HG02943 (cell line): ENCODE results near the gene CEP104.
"Not testable (repeated sequence)": the region's sequence is repeated elsewhere in the genome, so short reads cannot be mapped to it uniquely, and the experiment has no call there.

ENCODE experiments used
- ATAC-seq: cut with Tn5 transposase; IDR thresholded peaks from one replicate; pipeline ENCODE4 v1.9.1; 2021; ENCODE audit warnings: mild to moderate bottlenecking, low read depth, moderate library complexity; ENCODE audit not compliant: unreplicated experiment

CEP104 gene

DNA sequence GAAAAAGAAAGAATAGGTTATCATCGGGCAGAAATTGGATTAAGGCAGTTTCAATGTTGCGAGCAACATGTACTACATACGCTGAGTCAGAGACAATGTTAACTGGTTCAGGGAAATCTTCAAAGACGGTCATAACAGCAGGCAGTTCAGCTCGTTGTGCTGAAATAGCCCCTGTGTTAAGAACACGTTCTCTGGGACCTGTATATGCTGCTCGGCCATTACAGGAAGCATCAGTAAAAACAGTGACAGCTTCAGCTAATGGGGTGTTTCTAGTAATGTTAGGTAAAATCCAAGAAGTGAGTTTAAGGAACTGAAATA is 52.4 kb downstream of the CEP104 start:
- ATAC-seq = not testable (repeated sequence)

DNA sequence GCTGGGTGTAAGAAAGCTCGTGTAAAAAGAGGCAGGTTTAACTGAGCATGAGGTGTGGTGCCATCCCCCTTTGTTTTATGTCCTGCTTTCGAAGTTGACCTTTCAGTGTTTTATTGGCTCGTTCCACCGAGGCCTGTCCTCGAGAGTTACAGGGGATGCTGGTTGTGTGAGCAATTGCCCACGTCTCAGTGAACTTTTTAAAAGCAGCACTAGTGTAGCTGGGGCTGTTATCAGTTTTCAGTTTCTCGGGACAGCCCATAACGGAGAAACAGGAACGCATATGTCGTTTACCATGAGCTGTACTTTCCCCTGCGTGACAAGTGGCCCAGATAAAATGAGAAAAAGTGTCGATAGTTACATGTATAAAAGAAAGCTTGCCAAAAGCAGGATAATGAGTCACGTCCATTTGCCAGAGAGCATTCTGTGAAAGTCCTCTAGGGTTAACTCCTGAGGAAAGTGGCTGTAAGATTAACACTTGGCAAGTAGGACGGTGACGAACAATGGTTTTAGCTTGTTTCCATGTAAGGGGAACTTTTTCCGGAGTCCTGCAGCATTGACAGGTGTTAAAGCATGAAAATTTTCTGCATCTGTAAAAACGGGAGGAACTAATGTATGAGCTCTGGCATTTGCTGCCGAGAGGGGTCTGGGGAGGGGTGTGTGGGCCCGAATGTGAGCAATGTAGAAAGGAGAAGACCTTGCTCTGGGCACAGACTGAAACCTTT is 52.9 kb downstream of the CEP104 start:
- ATAC-seq = no peak

DNA sequence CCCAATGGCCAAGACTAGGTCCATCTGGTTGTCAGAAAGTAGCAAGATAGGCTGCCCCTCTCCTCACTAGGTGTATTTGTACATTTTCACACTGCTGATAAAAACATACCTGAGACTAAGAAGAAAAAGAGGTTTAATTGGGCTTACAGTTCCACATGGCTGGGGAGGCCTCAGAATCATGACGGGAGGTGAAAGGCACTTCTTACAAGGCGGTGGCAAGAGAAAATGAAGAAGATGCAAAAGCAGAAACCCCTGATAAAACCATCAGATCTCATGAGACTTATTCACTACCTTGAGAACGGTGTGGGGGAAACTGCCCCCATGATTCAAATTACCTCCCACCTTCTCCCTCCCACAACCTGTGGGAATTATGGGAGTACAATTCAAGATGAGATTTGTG is 56.2 kb downstream of the CEP104 start:
- ATAC-seq = not testable (repeated sequence)

DNA sequence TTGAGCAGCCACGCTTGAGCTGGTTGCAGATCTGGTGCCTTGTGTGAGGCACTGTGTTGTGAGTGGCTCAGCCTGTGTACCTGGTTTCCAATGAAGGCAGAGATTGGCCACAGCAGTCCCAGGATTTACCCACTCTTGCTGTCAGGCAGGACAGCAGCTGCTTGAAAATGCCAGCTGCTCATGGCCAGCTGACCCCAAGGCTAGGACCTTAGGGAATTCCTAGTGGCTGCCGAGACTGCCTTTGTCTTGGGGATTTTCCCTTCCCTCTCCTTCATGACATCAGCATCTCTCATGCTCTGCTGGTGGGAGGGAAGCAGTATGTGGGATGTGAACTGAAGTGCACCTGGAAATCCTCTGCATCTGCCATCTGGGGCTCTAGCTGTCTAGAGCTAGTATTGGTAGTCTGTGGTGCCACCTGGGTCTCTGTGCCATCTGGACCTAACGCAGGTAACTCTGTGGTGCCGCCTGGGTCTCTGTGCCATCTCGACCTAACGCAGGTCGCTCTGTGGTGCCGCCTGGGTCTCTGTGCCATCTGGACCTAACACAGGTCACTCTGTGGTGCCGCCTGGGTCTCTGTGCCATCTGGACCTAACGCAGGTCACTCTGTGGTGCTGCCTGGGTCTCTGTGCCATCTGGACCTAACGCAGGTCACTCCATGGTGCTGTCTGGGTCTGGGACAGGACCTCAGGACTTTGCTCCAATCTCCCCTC is 56.9 kb downstream of the CEP104 start:
- ATAC-seq = no peak

DNA sequence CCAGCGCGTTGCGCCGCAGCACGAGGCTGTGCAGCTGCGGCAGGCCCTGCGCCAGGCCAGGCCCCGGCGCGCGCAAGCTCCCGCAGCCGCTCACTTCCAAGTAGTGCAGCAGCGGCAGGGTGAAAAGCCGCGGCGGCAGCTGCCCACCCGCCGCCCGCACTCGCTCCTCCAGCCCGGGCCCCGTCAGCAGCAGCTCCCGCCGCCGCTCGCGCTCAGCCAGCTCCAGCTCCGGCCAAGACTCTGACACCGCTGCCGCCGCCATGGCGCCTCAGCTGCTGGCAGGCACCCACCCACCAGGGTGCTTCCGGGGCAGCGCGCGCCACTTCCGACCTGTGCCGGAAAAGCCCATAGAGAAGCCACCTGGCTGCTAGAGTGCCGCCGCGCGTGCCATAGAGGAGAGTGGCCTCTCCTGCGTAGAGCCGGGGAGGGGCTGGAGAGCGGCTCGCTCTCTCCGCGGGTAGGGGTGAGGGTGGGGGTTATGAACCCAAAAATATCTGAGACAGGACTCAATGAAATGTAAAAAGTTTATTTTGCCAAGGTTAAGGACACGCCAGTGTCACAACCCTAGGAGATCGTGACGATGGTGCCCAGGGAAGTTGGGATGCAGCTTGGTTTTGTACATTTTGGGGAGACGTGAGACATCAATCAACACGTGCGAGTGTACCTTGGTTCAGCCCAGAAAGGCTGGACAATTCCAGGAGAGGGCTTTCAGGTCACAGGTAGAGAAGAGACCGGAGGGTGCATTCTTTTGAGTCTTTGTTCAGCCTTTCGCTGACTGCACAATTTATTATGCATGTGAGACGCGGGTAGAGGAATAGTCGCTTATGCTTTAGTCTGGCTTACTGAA is 60.6 kb downstream of the CEP104 start, which contains the start of gene LRRC47:
TSS of gene LRRC47 (minus strand) at position 284 of the 847 bp plus-strand sequence. CDS start at position 262, 22 bp downstream.
- ATAC-seq = peak; percentile 96

DNA sequence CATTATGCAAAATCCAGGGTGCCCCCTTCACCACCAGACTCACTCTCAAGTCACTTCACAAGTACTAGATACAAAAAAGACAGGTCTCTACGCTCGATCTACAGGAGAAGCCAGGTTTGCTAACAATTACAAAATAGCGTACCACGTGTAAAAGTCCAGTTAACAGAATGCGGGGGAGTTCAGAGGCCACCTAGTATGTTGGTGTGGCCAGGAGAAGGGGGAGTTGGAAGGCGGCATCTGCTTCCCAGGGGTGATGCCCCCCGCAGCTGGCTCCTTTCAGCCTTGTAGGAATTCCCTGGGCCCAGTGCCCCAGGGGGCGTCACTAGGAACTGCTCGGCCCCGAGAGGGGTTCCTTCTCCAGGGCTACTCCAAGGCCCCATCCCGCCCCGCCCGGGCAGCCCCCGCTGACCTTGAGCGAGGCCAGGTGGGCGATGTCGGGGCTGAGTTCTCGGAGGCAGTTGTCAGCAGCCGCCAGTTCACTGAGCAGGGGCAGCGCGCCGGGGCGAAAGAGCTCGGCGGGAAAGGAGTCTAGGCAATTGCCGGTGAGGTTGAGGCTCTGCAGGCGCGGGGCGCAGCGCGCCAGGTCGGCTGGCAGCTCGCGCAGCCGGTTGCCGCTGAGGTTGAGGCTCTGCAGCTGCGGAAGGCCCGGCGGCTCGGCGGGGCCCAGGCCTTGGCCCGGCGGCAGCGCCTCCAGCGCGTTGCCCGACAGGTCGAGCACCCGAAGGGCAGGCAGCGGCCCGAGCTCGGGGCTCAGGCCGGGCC is 61.4 kb downstream of the CEP104 start:
- ATAC-seq = peak; percentile 18

DNA sequence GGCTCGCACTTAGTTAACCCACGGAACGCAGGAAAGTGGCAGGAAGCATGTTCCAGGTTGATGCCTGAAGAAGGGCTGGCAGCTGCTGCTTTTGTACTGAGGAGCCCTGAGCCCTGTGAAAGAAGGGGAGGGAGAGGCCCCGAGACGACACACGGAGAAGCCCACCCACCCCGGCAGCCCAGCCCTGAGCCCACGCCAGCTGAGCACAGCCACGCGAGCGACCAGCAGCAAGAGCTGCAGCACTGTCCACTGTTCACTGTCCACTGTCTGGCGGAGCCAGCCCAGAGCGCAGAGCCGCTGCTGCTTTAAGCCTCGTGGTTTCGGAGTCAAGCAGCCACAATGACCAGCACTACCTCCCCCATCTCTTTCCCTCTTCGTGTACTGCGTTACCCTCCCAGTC is 66.1 kb downstream of the CEP104 start:
- ATAC-seq = no peak

DNA sequence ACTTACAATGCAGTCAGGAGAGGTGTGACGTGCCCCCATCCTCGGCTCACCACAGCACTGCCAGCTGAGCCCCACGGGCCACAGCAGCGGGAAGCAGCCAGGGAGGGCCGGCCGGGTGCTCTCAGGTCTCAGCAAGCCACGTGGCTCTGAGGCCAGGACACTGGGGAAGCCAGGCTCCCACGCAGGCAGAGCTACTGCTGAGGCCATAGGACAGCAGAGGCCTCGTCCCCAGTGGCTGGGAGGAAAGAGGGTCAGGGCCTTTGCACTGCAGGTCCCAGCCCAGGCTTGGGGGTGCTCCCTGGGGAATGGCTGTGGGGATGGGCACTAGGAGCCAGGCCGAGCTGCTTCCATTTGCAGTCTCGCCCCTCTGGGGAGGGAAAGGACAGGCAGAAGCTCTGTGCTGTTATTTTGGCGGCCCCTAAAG is 66.5 kb downstream of the CEP104 start:
- ATAC-seq = no peak

DNA sequence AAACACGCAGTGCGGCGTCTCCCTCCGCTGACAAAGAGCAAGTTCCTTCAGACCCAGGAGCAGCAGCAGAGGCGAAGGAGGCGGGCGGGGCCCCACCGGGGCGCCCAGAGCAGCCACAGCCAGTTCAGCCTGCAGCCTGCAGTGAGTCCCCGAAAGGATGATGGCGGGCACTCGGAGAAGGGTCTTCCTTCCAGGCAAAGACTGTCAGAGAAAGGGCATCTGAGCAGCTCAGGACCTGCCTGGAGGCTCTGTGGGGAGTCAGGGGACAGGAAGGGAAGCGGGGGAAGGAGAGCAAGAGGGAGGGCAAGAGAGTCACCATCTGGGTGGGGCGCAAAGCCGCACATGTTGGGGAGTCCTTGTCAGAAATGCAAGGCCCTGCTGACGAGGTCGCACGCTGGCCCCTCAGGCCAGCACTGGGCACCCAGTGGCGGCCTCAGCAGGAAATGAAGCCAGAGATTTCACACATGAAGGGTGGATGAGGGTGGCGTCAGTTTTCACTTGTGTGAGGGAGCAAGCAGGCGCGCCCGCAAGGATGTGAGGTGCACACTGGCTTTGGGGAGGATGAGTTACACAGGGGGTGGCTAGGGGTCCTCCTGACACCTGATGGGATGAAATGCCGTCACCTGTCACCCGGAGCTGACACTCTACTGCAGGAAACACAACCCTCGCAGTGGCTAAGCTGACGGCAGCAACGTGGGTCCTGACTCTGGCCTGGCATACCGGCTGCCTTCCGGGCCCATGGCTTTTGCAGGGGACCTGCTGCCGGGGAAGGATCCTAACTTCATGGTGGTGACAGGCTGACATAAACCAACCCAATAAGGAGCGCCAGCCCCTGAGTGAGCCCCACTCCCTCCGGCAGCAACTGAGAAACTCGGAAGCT is 67.3 kb downstream of the CEP104 start:
- ATAC-seq = no peak

DNA sequence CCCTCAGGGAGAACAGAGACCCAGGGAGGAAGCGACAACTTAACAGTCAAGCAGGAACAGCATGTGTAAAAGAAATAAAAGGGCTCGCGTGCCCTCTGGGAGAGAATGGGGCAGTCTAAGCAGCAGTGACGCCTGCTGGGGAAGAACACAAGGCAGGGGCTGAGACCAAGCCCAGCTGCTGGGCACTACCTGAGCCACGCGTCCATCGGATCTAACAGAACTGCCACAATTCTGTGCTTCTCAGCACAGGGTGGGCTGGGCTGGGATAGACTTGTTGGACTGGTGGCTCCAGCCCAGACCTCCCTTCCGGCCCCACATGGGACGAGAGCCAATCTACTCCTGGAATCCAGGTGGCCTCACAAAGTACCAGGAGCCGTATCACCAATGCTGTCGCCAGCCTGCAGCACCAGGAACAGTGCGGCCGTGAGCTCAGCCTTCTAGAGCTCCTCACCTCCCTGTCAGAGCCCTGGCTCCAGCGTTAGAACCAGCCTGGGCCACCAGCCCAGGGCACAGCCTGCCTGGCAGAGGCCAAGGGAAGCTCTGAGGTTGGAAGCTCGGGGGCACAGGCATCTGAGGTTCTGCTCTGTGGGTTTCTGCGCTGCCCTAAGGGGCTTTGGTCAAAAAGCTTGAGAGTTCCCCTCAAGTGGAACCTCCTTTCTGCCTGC is 68.1 kb downstream of the CEP104 start:
- ATAC-seq = no peak

DNA sequence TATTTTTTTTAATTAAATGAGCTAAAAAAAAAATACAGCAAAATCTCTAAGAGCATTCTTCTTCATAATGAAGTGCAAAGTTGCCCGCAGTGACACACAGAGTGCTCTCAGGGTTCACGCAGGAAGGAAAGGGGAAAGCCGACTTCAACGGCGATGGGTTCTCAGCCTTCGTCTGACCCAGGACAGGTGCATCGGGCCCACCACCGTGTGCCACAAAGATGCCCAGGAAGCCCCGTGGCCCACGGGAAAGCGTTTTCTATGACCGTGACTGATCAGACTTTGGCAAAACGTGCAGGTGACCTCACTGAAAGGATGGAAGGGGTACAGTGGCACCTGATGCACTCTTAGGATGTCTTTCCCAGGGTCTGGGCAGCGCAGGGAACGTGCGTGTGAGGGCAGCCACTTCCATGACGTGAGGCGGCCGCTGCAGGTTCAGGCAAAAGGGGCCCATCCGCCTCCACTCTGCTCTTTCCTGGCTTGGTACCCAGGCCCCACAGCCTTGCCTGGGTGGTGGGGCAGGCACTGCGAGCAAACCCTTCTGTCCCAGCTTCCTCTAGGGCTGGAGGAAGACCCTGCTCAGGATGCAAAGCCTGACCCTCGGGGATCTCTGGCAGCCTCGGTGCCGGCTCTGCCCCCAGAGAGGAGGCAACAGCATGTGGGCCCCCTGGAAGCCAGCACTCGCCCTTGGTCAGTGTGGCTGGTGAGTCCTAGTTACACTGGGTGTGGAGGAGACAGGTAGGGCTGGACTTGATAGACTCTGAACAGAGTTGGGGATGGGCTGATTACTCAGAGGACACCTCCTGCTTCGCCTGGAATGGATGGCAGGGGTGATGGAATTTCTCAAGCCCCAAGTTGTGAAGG is 69.0 kb downstream of the CEP104 start:
- ATAC-seq = no peak

DNA sequence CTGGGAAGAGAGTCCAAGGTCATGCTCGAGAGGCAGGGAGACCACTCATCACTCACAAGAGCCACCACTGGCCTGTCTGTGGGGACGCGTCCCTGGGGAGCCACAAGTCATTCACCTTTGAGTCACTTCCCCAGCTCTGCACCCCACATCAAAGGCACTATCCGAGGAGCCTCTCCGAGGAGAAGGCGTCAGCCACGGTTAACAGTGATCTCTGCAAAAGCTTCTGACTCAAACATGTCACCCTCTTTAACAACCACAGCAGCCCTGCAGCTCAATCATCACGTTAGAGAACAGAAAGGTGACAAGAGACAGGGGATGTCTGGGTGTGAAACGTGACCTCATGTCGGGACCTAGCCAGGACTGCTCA is 69.7 kb downstream of the CEP104 start:
- ATAC-seq = no peak

DNA sequence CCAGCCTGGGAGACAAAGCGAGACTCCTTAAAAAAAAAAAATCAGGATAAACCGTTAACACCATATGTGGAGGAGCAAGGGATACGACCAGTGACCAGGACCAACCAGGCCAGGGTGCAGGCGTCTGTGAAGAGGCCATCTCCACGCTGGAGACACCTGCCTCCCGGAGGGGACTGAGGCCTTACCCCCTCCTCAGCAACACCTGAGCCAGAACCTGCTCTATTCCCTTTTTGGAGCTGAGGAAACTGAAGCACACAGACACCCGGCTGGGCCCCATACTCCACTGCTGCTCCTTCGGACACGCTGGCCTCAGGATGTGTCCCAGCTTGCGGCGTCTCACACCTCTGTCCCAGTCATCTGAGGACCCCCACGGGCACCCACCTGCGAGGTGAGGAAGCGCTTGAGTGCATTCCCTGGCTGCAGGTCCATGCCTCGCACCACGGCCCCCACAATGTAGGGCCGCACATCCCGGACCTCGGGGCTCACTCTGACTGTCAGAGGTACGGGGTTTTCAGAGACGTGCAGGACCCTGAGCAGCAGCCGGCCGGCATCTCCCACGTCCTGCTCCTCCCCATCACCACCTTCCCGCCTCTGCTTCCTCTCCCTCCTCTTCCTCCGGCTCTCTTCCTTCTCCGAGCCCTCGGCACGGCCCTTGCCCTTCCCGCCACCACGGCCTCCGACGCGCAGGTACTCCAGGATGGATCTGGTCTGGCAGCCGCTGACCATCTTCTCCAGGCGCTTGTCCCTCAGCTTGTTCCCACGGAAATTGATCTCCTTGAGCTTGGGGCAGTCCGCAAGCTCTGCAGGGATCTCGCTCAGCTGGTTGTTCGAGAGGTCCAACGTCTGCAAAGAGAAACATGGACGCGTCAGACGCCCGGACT is 70.3 kb downstream of the CEP104 start:
- ATAC-seq = no peak

DNA sequence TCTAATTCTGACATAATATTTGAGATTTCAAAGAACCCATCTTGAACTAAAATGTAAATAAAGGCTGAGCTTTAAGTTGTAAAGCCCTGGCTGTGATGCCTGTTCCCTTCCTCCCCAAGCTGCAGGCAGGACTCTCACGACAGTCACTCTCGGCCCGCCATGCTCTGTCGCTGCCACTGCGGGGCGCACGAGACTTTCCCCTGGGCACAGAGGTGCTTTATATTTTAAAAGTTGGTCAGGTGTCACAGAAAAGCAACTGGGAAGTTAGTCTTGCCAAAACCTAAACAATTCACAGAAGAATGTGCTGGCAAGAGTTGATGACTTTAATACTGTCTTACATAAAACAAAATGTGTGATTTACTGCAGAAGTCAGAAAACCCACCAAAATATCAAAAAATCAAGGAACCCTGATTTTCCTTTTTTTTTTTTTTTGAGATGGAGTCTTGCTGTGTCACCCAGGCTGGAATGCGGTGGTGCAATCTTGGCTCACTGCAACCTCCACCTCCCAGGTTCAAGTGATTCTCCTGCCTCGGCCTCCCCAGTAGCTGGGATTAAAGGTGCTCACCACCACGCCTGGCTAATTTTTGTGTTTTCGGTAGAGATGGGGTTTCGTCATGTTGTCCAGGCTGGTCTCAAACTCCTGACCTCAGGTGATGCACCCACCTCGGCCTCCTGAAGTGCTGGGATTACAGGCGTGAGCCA is 71.4 kb downstream of the CEP104 start:
- ATAC-seq = no peak

DNA sequence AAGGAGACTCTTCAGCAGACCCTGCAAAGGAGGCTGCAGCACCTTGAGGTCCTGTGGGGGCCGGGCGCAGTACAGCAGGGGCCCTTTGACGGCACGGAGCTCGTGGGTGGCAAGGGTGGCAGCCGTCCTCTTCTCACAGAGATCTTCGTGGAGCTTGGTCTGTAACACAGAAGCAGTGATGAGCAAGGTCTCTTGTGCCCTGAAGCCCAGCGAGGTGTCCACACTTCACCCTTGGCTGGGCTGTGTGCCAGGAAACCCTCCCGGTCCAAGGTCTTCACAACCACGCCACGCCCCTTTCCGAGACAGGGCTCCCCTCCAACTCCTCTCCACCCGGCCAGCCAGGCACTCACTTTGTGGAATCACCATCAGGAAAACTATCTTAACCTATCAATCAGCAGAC is 72.0 kb downstream of the CEP104 start:
- no peak for ATAC-seq

DNA sequence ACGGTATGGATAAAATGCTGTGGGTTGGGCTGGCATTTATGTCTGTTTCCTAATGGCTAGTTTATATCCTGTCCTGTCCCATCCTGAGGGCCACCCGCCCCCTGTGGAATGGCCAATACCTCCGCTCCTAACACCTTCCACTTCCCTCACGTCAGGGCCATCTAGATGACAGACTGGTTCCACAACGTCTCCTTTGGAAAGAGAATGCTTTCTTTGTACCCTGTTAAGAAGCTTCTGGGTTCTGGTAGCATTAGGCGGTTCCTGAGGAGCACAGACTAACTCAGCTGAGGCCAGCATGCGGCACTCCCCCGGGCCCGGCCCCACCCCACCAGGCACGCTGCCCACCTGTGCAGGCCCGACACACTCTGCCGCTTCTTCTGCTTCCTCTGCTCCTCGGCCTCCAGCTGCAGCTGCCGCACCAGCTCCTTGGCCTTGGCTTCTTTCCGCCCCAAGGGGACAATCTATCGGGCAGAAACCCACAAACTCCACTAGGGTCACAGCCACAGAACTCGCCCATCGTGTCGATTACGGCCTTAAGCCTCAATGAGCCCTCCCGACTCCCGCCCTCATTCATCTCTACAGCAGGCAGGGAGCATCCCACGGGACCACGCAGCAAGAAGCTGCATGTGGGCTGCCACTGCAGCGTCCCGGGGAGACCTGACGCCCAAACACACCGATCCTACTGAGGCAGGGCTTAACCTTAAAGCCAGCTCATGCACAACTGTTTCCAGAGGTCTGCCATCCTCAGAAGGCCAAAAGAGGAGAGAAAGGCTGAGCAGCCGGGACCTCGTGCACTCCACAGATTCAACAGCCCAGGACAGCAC is 73.1 kb downstream of the CEP104 start:
- ATAC-seq = no peak
